NCI-H2029 treated with DMSO at 0.1 percent for 48 hours (cell line): ENCODE data around the gene PLXNB2.
"Not testable (repeated sequence)": the region's sequence is repeated elsewhere in the genome, so short reads cannot be mapped to it uniquely, and the experiment has no call there.

Source experiments
- DNase-seq: peaks from one replicate; lab custom pipeline; 2025; lab: John Stamatoyannopoulos, UW

PLXNB2 gene, protein sequence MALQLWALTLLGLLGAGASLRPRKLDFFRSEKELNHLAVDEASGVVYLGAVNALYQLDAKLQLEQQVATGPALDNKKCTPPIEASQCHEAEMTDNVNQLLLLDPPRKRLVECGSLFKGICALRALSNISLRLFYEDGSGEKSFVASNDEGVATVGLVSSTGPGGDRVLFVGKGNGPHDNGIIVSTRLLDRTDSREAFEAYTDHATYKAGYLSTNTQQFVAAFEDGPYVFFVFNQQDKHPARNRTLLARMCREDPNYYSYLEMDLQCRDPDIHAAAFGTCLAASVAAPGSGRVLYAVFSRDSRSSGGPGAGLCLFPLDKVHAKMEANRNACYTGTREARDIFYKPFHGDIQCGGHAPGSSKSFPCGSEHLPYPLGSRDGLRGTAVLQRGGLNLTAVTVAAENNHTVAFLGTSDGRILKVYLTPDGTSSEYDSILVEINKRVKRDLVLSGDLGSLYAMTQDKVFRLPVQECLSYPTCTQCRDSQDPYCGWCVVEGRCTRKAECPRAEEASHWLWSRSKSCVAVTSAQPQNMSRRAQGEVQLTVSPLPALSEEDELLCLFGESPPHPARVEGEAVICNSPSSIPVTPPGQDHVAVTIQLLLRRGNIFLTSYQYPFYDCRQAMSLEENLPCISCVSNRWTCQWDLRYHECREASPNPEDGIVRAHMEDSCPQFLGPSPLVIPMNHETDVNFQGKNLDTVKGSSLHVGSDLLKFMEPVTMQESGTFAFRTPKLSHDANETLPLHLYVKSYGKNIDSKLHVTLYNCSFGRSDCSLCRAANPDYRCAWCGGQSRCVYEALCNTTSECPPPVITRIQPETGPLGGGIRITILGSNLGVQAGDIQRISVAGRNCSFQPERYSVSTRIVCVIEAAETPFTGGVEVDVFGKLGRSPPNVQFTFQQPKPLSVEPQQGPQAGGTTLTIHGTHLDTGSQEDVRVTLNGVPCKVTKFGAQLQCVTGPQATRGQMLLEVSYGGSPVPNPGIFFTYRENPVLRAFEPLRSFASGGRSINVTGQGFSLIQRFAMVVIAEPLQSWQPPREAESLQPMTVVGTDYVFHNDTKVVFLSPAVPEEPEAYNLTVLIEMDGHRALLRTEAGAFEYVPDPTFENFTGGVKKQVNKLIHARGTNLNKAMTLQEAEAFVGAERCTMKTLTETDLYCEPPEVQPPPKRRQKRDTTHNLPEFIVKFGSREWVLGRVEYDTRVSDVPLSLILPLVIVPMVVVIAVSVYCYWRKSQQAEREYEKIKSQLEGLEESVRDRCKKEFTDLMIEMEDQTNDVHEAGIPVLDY (N-terminal part only)

GRCh38 chr22:50306753-50307749 lies at the start of gene PLXNB2:
Gene PLXNB2, minus strand, starts transcription at chr22:50307646. Its CDS starts 17,062 bp downstream, at chr22:50290584.
- peak; percentile 7 for DNase-seq

DNA sequence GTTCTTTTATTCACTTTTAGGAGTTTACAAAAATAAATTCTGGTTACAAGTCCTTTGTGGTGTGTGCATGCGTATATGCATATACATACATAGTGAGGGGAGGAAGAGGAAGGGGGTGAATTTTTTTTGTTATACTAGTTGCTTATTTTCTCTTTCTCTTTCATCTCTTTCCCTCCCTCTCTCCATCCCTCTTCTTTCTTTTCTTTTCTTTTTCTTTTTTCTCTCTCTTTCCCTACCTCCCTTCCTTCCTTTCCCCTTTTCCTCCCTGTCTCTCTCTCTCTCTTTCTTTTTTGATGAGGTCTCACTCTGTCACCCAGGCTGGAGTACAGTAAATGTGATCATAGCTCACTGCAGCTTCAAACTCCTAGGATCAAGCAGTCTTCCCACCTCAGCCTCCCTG lies 49.8 kb upstream of the PLXNB2 start:
- no peak for DNase-seq

DNA sequence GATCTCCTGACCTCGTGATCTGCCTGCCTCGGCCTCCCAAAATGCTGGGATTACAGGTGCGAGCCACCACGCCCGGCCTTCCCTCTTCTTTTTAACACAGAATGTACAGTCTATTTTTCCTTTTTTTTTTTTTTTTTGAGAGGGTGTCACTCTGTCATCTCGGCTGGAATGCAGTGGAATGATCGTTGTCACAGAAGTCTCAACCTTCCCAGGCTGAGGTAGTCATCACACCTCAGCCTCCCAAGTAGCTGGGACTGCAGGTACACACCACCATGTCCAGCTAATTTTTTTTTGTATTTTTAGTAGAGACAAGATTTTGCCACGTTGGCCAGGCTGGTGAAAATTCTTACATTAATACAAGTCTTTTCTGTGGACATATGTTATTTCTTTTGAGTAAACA lies 48.7 kb upstream of the PLXNB2 start:
- no peak for DNase-seq

- DNase-seq, result no peak
These were observed 40.6 kb upstream of the PLXNB2 start for GRCh38 chr22:50348058-50348457.

DNA sequence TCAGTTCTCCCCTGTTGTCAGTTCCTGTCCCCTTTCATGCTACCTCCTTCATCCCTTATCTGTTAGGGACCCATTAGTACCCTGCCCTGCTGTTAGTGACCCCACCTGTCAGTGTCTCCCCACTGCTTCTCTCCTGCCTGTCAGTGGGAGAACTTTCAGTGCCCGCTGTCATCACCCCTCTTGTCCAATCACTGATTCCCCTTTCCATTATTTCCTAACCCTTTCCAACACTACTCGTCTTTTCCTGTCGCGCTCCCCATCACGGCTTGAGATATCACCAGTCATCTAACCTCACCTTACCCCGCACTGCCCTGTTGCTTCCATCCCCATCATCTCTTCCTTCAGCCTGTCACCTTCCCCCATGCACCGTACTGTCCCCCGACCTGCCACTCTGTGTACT lies 39.7 kb upstream of the PLXNB2 start:
- no peak for DNase-seq

- no peak for DNase-seq
These were observed 39.0 kb upstream of the PLXNB2 start for GRCh38 chr22:50346470-50346869.

GRCh38 chr22:50343541-50343935 lies 36.1 kb upstream of the PLXNB2 start:
- no peak for DNase-seq

DNA sequence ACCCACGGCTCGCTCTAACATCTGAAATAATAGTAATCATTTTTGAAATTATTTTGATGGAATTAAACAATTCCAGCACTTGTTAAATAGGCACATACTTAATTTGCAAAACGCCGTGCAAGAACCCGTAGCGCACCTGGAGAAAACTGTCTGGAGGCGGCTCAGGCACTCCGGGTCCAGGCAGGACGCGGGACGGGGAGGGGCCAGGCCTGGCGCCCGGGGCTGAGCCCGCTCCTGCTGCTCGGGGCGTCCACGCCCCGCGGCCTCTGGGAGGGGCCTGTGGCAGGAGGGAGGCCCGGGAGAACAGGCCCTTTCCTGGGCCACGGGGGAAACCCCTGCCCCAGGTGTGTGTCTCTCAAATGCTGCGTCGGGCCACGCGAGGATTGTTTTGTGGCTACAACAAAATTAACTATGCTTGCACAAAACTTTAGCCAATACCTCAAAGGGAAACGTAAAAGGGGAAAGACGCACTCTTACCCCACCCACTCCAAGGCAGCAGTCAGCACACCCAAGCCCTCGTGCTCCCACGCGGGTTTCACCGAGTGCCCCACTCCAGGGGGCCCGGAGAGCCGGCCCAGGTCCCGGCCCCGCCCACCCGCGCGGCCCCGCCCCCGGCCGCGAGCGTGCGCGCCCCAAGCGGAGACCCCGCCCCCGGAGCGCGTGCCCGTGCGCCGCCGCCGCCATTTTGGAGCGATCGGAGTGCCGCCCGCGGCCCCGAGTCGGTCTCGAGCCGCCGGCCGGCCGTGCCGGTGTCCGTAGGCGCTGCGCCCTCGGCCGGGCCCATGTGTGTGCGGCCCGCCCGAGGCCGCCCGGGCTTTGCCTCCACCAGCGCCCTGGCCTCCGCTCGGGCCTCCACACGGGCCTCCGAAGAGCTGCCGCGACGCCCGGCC lies 35.5 kb upstream of the PLXNB2 start, which contains the start of gene PPP6R2:
PPP6R2 (plus strand) TSS at position 677 of the 890 bp plus-strand sequence. CDS start 50,582 bp downstream, outside the sequence.
- no peak for DNase-seq

GRCh38 chr22:50341977-50342650 lies 34.7 kb upstream of the PLXNB2 start:
- DNase-seq, result peak; percentile 15

GRCh38 chr22:50339945-50340879 lies 32.8 kb upstream of the PLXNB2 start:
- no peak for DNase-seq

GRCh38 chr22:50338860-50339462 lies 31.5 kb upstream of the PLXNB2 start:
- no peak for DNase-seq

DNA sequence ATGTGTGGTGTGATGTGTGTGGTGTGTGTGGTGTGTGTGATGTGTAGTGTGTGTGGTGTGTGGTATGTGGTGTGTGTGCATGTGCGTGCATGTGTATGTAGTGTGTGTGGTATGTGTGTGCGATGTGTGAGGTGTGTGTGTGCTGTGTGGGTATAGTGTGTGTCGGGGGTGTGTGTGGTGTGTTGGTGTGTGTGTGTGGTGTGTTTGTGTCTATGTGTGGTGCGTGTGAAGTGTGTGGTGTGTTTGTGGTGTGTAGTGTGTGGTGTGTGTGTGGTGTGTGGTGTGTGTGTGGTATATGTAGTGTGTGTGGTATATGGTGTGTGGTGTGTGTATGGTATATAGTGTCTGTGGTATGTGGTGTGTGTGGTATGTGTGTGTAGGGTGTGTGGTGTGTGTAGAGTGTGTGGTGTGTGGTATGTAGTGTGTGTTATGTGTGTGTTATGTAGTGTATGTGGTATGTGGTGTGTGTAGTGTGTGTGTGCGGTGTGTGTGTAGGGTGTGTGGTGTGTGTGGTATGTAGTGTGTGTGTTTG lies 30.7 kb upstream of the PLXNB2 start:
- DNase-seq, result no peak

DNA sequence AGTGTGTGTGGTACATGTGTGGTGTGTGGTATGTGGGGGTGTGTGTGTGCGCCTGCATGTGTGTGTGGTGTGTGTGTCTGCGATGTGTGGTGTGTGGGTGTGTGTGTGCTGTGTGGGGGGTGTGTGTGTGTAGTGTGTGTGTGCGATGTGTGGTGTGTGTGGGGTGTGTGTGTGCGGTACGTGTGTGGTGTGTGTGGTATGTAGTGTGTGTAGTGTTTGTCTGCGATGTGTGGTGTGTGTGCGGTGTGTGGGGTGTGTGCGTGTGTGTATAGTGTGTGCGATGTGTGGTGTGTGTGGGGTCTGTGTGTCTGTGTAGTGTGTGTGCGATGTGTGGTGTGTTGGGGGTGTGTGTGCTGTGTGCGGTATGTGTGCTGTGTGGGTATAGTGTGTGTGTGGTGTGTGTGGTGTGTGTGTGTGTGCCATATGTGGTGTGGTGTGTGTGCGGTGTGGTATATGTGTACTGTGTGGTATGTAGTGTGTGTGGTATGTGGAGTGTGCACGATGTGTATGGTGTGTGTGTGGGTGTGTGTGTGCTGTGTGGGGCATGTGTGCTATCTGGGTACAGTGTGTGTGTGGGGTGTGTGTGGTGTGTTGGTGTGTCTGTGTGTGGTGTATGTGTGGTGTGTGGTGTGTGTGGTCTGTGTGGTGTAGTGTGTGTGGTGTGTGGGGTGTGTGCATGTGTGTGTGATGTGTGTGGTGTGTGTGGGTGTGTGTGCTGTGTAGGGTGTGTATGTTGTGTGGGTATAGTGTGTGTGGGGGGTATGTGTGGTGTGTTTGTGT lies 30.0 kb upstream of the PLXNB2 start:
- no peak for DNase-seq

DNA sequence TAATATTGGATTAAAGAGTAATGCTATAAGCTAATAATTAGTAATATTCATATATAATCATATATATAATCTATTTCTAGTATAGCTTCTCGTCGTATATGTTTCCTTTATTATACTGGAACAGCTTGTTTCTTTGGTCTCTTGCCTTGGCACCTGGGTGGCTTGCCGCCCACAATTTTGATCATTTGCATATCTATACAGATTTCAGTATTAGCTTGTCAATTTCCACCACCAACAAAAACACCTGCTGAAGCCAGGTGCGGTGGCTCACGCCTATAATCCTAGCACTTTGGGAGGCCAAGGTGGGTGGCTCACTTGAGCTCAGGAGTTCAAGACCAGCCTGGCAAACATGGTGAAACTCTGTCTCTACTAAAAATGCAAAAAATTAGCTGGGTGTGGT lies 27.0 kb upstream of the PLXNB2 start:
- DNase-seq, result not testable (repeated sequence)

- no peak for DNase-seq
These were observed 21.8 kb upstream of the PLXNB2 start for GRCh38 chr22:50329236-50329635.

DNA sequence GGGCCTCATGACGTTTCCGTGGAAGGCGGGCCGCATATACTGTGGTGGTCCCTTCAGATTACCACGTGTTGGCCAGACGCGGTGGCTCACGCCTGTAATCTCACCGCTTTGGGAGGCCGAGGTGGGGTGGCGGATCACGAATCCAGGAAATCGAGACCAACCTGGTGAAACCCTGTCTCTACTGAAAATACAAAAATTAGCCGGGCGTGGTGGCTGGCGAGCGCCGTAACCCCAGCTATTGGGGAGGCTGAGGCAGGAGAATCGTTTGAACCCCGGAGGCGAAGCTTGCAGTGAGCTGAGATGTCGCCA lies 20.2 kb upstream of the PLXNB2 start:
- no peak for DNase-seq
